BLaER1 treated with 17β-estradiol and CSF1 and Interleukin-3, amounts not matched to agents 10 nM and 100 nM (cell line): ENCODE results near the gene VPS18.
"Not testable (repeated sequence)": the region's sequence is repeated elsewhere in the genome, so short reads cannot be mapped to it uniquely, and the experiment has no call there.

Source experiments
- H3K27ac ChIP-seq, 11 experiments: shearing (Covaris generic); formaldehyde crosslinking; 2 replicates each; pipeline ENCODE4 v1.8.1; 2022
- H3K27me3 ChIP-seq, 11 experiments: shearing (Covaris generic); formaldehyde crosslinking; 2 replicates each; pipeline ENCODE4 v1.8.1; 2022
- H3K36me3 ChIP-seq, 11 experiments: shearing (Covaris generic); formaldehyde crosslinking; 2 replicates each; pipeline ENCODE4 v1.8.1; 2022
- H3K4me1 ChIP-seq, 10 experiments: shearing (Covaris generic); formaldehyde crosslinking; 2 replicates each; pipeline ENCODE4 v1.8.1; 2022
- H3K4me2 ChIP-seq, 11 experiments: shearing (Covaris generic); formaldehyde crosslinking; 2 replicates each; pipeline ENCODE4 v1.8.1; 2022
- H3K4me3 ChIP-seq, 10 experiments: shearing (Covaris generic); formaldehyde crosslinking; 2 replicates each; pipeline ENCODE4 v1.8.1; 2022
- H3K9ac ChIP-seq, 11 experiments: shearing (Covaris generic); formaldehyde crosslinking; 2 replicates each; pipeline ENCODE4 v1.8.1; 2022
- H3K9me3 ChIP-seq, 11 experiments: shearing (Covaris generic); formaldehyde crosslinking; replicated peaks in 1 of 11; 2 replicates each; pipeline ENCODE4 v1.8.1; 2022
- H4K20me1 ChIP-seq, 11 experiments: shearing (Covaris generic); formaldehyde crosslinking; 2 replicates each; pipeline ENCODE4 v1.8.1; 2022
- Cebpa-rat ChIP-seq, 11 experiments: shearing (Covaris generic); IDR thresholded peaks; 2 replicates each; pipeline ENCODE4 v1.8.1; 2022

Gene VPS18

GRCh38 chr15:40852529-40852928 is 41.7 kb upstream of the VPS18 start:
- Histone ChIP-seq H3K4me2 (no peak overlapping the region), H3K9me3 (no peaks in the 10 kb centered on the region), H3K36me3 (peaks cover 66 to 85% (median 81%) of the 10 kb centered on the region in 11 experiments)

GRCh38 chr15:40853241-40853890 is 40.9 kb upstream of the VPS18 start:
- H3K27ac ChIP-seq = no peak overlapping the region
- no peak for TF ChIP-seq Cebpa-rat (IDR thresholded peaks at IDR 0.05)
- peaks cover 66 to 88% (median 81%) of the 10 kb centered on the region in 11 experiments for H3K36me3 ChIP-seq
- H3K4me3 ChIP-seq = no peak overlapping the region
- H3K4me1 ChIP-seq = peaks cover 0 to 29% (median 2%) of the 10 kb centered on the region in 10 experiments; a peak in 11 of 20 replicates
- H3K9me3 ChIP-seq = no peaks in the 10 kb centered on the region
- no peak overlapping the region for H3K4me2 ChIP-seq
- no peaks in the 10 kb centered on the region for H3K27me3 ChIP-seq
- peaks cover 0 to 43% (median 6%) of the 10 kb centered on the region in 11 experiments; a peak in 9 of 22 replicates for H4K20me1 ChIP-seq
- peak overlapping the region in 2 of 11 experiments; percentile 5 to 9; a peak in 5 of 22 replicates for H3K9ac ChIP-seq

More at GRCh38 chr15:40852529-40852928, 41.7 kb upstream of the VPS18 start:
- Histone ChIP-seq H3K27ac (no peak overlapping the region), H3K27me3 (no peaks in the 10 kb centered on the region), H3K4me1 (peaks cover 7 to 31% (median 11%) of the 10 kb centered on the region in 10 experiments), H3K9ac (peak overlapping the region in 2 of 11 experiments; percentile 9 to 13; a peak in 2 of 22 replicates), H3K4me3 (no peak overlapping the region), H4K20me1 (peaks cover 0 to 50% (median 13%) of the 10 kb centered on the region in 11 experiments; a peak in 13 of 22 replicates)
- no peak for TF ChIP-seq Cebpa-rat (IDR thresholded peaks at IDR 0.05)

GRCh38 chr15:40854161-40854560 is 40.1 kb upstream of the VPS18 start:
- Histone ChIP-seq H3K4me1 (peaks cover 0 to 27% (median 5%) of the 10 kb centered on the region in 10 experiments; a peak in 10 of 20 replicates), H3K27ac (no peak overlapping the region), H3K4me3 (no peak overlapping the region), H3K9ac (no peak overlapping the region), H3K4me2 (no peak overlapping the region), H3K27me3 (no peaks in the 10 kb centered on the region), H3K36me3 (peaks cover 66 to 91% (median 84%) of the 10 kb centered on the region in 11 experiments), H4K20me1 (peaks cover 0 to 43% (median 6%) of the 10 kb centered on the region in 11 experiments; a peak in 9 of 22 replicates), H3K9me3 (no peaks in the 10 kb centered on the region)
- TF ChIP-seq Cebpa-rat (IDR thresholded peaks at IDR 0.05) = no peak

GRCh38 chr15:40855706-40856234 is 38.5 kb upstream of the VPS18 start:
- Histone ChIP-seq H3K9ac (no peak overlapping the region), H3K4me3 (no peak overlapping the region), H3K27ac (peak overlapping the region in 1 of 11 experiments; percentile 1; a peak in 1 of 22 replicates), H3K4me2 (no peak overlapping the region), H4K20me1 (peaks cover 0 to 38% (median under 1%) of the 10 kb centered on the region in 11 experiments; a peak in 8 of 22 replicates), H3K36me3 (peaks cover 55 to 75% (median 68%) of the 10 kb centered on the region in 11 experiments), H3K9me3 (no peaks in the 10 kb centered on the region), H3K4me1 (peaks cover 0 to 43% (median 17%) of the 10 kb centered on the region in 10 experiments; a peak in 12 of 20 replicates), H3K27me3 (no peaks in the 10 kb centered on the region)
- no peak for TF ChIP-seq Cebpa-rat (IDR thresholded peaks at IDR 0.05)

- peaks cover 0 to 31% (median 0%) of the 10 kb centered on the region in 11 experiments; a peak in 7 of 22 replicates for H4K20me1 ChIP-seq
- H3K4me2 ChIP-seq = peak overlapping the region in 4 of 11 experiments; percentile 30 to 78 (median 54); a peak in 6 of 22 replicates
- no peaks in the 10 kb centered on the region for H3K27me3 ChIP-seq
- peaks cover 52 to 65% (median 59%) of the 10 kb centered on the region in 11 experiments for H3K36me3 ChIP-seq
- no peaks in the 10 kb centered on the region for H3K9me3 ChIP-seq
- H3K27ac ChIP-seq = peak overlapping the region in 6 of 11 experiments; percentile 2 to 49 (median 24); a peak in 7 of 22 replicates
- H3K9ac ChIP-seq = peak overlapping the region in 6 of 11 experiments; percentile 26 to 57 (median 35); a peak in 5 of 22 replicates
- no peak for TF ChIP-seq Cebpa-rat (IDR thresholded peaks at IDR 0.05)
- H3K4me1 ChIP-seq = peaks cover 0 to 53% (median 24%) of the 10 kb centered on the region in 10 experiments; a peak in 12 of 20 replicates
- no peak overlapping the region for H3K4me3 ChIP-seq
These were observed 37.5 kb upstream of the VPS18 start for GRCh38 chr15:40856746-40857145.

- peaks cover 42 to 56% (median 49%) of the 10 kb centered on the region in 11 experiments for H3K36me3 ChIP-seq
These were observed 36.5 kb upstream of the VPS18 start for GRCh38 chr15:40857601-40858341.

GRCh38 chr15:40858706-40859105 is 35.5 kb upstream of the VPS18 start:
- Histone ChIP-seq H3K4me1 (peaks cover 0 to 58% (median 29%) of the 10 kb centered on the region in 10 experiments; a peak in 12 of 20 replicates), H3K4me3 (no peak overlapping the region), H3K27me3 (no peaks in the 10 kb centered on the region), H3K4me2 (0 out of 22 replicates have a peak overlapping the region, but pooled peaks of 2 of the 11 experiments have one; percentile 14 to 60), H4K20me1 (peaks cover 0 to 16% (median 0%) of the 10 kb centered on the region in 11 experiments; a peak in 2 of 22 replicates), H3K27ac (no peak overlapping the region), H3K36me3 (peaks cover 33 to 47% (median 40%) of the 10 kb centered on the region in 11 experiments), H3K9ac (0 out of 22 replicates have a peak overlapping the region, but pooled peaks of 1 of the 11 experiments have one; percentile 9), H3K9me3 (no peaks in the 10 kb centered on the region)
- TF ChIP-seq Cebpa-rat (IDR thresholded peaks at IDR 0.05) = no peak

More at GRCh38 chr15:40857601-40858341, 36.5 kb upstream of the VPS18 start:
- Histone ChIP-seq H3K27ac (peak overlapping the region in 6 of 11 experiments; percentile 2 to 49 (median 23); a peak in 8 of 22 replicates), H3K9ac (peak overlapping the region in 4 of 11 experiments; percentile 23 to 57 (median 41); a peak in 3 of 22 replicates), H3K27me3 (no peaks in the 10 kb centered on the region), H4K20me1 (peaks cover 0 to 23% (median 0%) of the 10 kb centered on the region in 11 experiments; a peak in 5 of 22 replicates), H3K4me2 (peak overlapping the region in 4 of 11 experiments; percentile 30 to 78 (median 54); a peak in 6 of 22 replicates), H3K4me1 (peaks cover 0 to 58% (median 29%) of the 10 kb centered on the region in 10 experiments; a peak in 12 of 20 replicates), H3K9me3 (no peaks in the 10 kb centered on the region), H3K4me3 (no peak overlapping the region)
- no peak for TF ChIP-seq Cebpa-rat (IDR thresholded peaks at IDR 0.05)

GRCh38 chr15:40859206-40859851 is 34.9 kb upstream of the VPS18 start:
- Histone ChIP-seq H3K4me2 (peak overlapping the region in 4 of 11 experiments; percentile 59 to 68 (median 62); a peak in 5 of 22 replicates), H3K27ac (no peak overlapping the region), H3K36me3 (peaks cover 27 to 40% (median 34%) of the 10 kb centered on the region in 11 experiments), H4K20me1 (peaks cover 0 to 16% (median 0%) of the 10 kb centered on the region in 11 experiments; a peak in 2 of 22 replicates), H3K27me3 (no peaks in the 10 kb centered on the region), H3K4me3 (no peak overlapping the region), H3K9ac (no peak overlapping the region), H3K9me3 (no peaks in the 10 kb centered on the region), H3K4me1 (peaks cover 0 to 58% (median 29%) of the 10 kb centered on the region in 10 experiments; a peak in 12 of 20 replicates)
- no peak for TF ChIP-seq Cebpa-rat (IDR thresholded peaks at IDR 0.05)

- H3K9me3 ChIP-seq, H3K9ac ChIP-seq, H3K27ac ChIP-seq, H3K4me3 ChIP-seq, H3K27me3 ChIP-seq: not testable (repeated sequence)
- peaks cover 0 to 10% (median 0%) of the 10 kb centered on the region in 11 experiments; a peak in 2 of 22 replicates for H4K20me1 ChIP-seq
- peak overlapping the region in 5 of 11 experiments; percentile 44 to 68 (median 60); a peak in 7 of 22 replicates for H3K4me2 ChIP-seq
- peaks cover 9 to 22% (median 15%) of the 10 kb centered on the region in 11 experiments for H3K36me3 ChIP-seq
- H3K4me1 ChIP-seq = peaks cover 0 to 70% (median 39%) of the 10 kb centered on the region in 10 experiments; a peak in 17 of 20 replicates
These were observed 33.1 kb upstream of the VPS18 start for GRCh38 chr15:40861147-40861546.
